OCI-M1 (cell line): ENCODE results near the gene NUCB1.
"Not testable (repeated sequence)": the region's sequence is repeated elsewhere in the genome, so short reads cannot be mapped to it uniquely, and the experiment has no call there.

ENCODE experiments used
- DNase-seq: peaks from one replicate; lab custom pipeline; 2025; lab: John Stamatoyannopoulos, UW

The NUCB1 gene

GRCh38 chr19:48874303-48875135 lies 25.6 kb upstream of the NUCB1 start:
- DNase-seq, result peak; percentile 75

GRCh38 chr19:48876043-48876981 lies 23.8 kb upstream of the NUCB1 start:
- peak; percentile 94 for DNase-seq

- DNase-seq, result no peak
Observed at GRCh38 chr19:48877855-48878195, 22.3 kb upstream of the NUCB1 start.

- peak; percentile 100 for DNase-seq
Observed at GRCh38 chr19:48878196-48879024, 21.7 kb upstream of the NUCB1 start.

- DNase-seq, result no peak
Observed at GRCh38 chr19:48879025-48879637, 21.0 kb upstream of the NUCB1 start.

- not testable (repeated sequence) for DNase-seq
Observed at GRCh38 chr19:48879696-48880095, 20.4 kb upstream of the NUCB1 start.

- DNase-seq, result peak; percentile 58
Observed at GRCh38 chr19:48881741-48882657, 18.1 kb upstream of the NUCB1 start.

- no peak for DNase-seq
Observed at GRCh38 chr19:48883726-48884125, 16.4 kb upstream of the NUCB1 start.

GRCh38 chr19:48887861-48888612 lies 12.1 kb upstream of the NUCB1 start:
- DNase-seq, result no peak

- not testable (repeated sequence) for DNase-seq
Observed at GRCh38 chr19:48889496-48889895, 10.6 kb upstream of the NUCB1 start.

GRCh38 chr19:48890551-48890950 lies 9.6 kb upstream of the NUCB1 start:
- DNase-seq, result no peak

- DNase-seq, result no peak
Observed at GRCh38 chr19:48895226-48895625, 4.9 kb upstream of the NUCB1 start.

- DNase-seq, result no peak
Observed at GRCh38 chr19:48896191-48896720, 3.9 kb upstream of the NUCB1 start.

GRCh38 chr19:48897181-48897580 lies 2.9 kb upstream of the NUCB1 start:
- no peak for DNase-seq

GRCh38 chr19:48899386-48899749 lies 744 bp upstream of the NUCB1 start:
- DNase-seq, result not testable (repeated sequence)

- peak; percentile 71 for DNase-seq
Observed at GRCh38 chr19:48900477-48901406, 630 bp downstream of the NUCB1 start.

- DNase-seq, result not testable (repeated sequence)
Observed at GRCh38 chr19:48902291-48902690, 2.2 kb downstream of the NUCB1 start.

GRCh38 chr19:48903788-48904187 lies 3.7 kb downstream of the NUCB1 start:
- not testable (repeated sequence) for DNase-seq
